ENCODE results near the gene SHC1. TPM values are rescaled to one million over a fixed set of nuclear protein-coding genes. Genes with fewer than 3 reads are reported as not detected.

Gene SHC1, protein sequence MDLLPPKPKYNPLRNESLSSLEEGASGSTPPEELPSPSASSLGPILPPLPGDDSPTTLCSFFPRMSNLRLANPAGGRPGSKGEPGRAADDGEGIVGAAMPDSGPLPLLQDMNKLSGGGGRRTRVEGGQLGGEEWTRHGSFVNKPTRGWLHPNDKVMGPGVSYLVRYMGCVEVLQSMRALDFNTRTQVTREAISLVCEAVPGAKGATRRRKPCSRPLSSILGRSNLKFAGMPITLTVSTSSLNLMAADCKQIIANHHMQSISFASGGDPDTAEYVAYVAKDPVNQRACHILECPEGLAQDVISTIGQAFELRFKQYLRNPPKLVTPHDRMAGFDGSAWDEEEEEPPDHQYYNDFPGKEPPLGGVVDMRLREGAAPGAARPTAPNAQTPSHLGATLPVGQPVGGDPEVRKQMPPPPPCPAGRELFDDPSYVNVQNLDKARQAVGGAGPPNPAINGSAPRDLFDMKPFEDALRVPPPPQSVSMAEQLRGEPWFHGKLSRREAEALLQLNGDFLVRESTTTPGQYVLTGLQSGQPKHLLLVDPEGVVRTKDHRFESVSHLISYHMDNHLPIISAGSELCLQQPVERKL
- 338 and 395 TPM in 2 replicates for polyA plus RNA-seq (2012; rRNA removed)
- polyA plus RNA-seq (2012; cell fraction: cytosol; rRNA removed): 199 and 274 TPM in 2 replicates
- polyA plus RNA-seq (2012; cell fraction: nucleus; rRNA removed): 1,066 and 1,388 TPM in 2 replicates

DNA sequence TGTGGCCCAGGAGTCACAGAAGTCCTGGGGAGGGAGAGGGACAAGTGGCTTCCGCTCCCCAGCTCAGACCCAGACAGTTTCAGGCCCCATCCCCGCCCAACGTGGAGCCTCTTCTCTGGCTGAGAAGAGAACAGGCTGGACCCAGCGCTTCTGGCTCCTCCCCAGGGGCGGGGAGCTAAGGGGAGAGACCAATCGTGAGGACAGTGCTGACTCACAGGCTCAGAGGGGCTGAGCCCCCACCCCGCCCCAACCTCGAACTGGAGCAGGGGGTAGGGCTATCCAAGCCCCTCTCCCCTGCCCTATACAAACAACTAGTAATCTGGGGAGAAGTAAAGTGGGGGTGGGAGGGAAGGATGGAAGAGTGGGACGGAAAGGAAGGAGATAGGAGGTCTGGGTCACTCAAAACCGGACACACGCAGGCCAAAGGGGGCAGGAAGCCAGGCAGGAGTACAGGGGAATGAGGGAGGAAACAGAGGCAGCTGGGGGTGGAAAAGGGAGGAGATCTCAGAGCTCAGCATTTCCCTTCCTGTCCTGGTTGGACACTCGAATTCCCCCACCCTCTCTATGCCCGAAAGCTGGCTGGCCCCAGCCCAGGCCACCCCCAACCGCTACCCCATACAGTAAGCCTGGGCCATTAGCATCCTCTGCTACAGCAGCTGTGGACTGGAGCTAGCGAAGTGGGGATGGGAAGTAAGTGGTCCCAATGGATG, at the start of gene SHC1:
SHC1 (minus strand) TSS at position 117 of the 710 bp plus-strand sequence. CDS start 221 bp downstream, outside the sequence.
- POLR2A ChIA-PET: interaction anchor here (0.5 to 3.7 kb wide), 15 partner anchors 9 to 197 kb away, joined by 3 to 25 read pairs (median 6); partner anchors contain the start of genes ADAM15, EFNA3, FLAD1 and LENEP
- Histone ChIP-seq H4K20me1 (ENCODE audit: insufficient read depth) (peaks cover 27% of the 10 kb centered on the region), H3K36me3 (replicated peaks in 1 of 2; ENCODE audit: control insufficient read depth in 1 of 2, insufficient read depth in 2 of 2, low read length in 1 of 2) (peaks cover 24 to 25% of the 10 kb centered on the region in 2 experiments), H2AFZ (ENCODE audit: low read depth) (no peak within 1 kb of the TSS), H3K79me2 (ENCODE audit: insufficient read depth) (peaks cover 70% of the 10 kb centered on the region), H3K9me3 (no peaks in the 10 kb centered on the region), H3K27ac (ENCODE audit: low read depth in 2 of 2, low read length in 1 of 2) (peak within 1 kb of the TSS; percentile 97 to 99), H3K4me3 (ENCODE audit: low read depth in 2 of 2, low read length in 1 of 2) (peak within 1 kb of the TSS; percentile 77 to 90), H3F3A (replicated peaks; ENCODE audit: insufficient read depth) (peaks cover 40% of the 10 kb centered on the region), H3K4me2 (peak within 1 kb of the TSS; percentile 98), H3K27me3 (ENCODE audit: insufficient read depth) (no peaks in the 10 kb centered on the region), H3K9ac (peak within 1 kb of the TSS; percentile 88), H3K9me2 (no peaks in the 10 kb centered on the region), H3K4me1 (ENCODE audit: control insufficient read depth in 1 of 2, insufficient read depth in 2 of 2, low read depth in 1 of 2, low read length in 1 of 2) (peaks cover 18 to 63% of the 10 kb centered on the region in 2 experiments)
- TF ChIP-seq RFX5 (IDR thresholded peaks at IDR 0.05; ENCODE audit: low read length): no peak
- TF ChIP-seq TAF1 (IDR thresholded peaks at IDR 0.05; ENCODE audit: borderline replicate concordance, low read depth, low read length): peak; percentile 95
- TF ChIP-seq SMC3 (IDR thresholded peaks at IDR 0.05; ENCODE audit: low read depth, low read length): no peak
- no peak for TF ChIP-seq ELF1 (IDR thresholded peaks at IDR 0.05)
- TF ChIP-seq, protein P1, sequence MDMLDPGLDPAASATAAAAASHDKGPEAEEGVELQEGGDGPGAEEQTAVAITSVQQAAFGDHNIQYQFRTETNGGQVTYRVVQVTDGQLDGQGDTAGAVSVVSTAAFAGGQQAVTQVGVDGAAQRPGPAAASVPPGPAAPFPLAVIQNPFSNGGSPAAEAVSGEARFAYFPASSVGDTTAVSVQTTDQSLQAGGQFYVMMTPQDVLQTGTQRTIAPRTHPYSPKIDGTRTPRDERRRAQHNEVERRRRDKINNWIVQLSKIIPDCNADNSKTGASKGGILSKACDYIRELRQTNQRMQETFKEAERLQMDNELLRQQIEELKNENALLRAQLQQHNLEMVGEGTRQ (IDR thresholded peaks at IDR 0.05; ENCODE audit: borderline replicate concordance, low read depth, low read length): no peak
- TF ChIP-seq GATA2 (CRISPR knock-in tag; IDR thresholded peaks at IDR 0.05): no peak
- TF ChIP-seq TCF12 (IDR thresholded peaks at IDR 0.05): no peak
- no peak for TF ChIP-seq EZH2phosphoT487 (IDR thresholded peaks at IDR 0.05; ENCODE audit: borderline replicate concordance, low read depth)
- no peak for TF ChIP-seq FOXJ3 (CRISPR knock-in tag; IDR thresholded peaks at IDR 0.05)
- TF ChIP-seq RCOR1 (IDR thresholded peaks at IDR 0.05; ENCODE audit: low read length): no peak
- peak; percentile 35; the same call in 1 of the 2 replicates for TF ChIP-seq JUND (IDR thresholded peaks at IDR 0.05)
- TF ChIP-seq, protein P2, sequence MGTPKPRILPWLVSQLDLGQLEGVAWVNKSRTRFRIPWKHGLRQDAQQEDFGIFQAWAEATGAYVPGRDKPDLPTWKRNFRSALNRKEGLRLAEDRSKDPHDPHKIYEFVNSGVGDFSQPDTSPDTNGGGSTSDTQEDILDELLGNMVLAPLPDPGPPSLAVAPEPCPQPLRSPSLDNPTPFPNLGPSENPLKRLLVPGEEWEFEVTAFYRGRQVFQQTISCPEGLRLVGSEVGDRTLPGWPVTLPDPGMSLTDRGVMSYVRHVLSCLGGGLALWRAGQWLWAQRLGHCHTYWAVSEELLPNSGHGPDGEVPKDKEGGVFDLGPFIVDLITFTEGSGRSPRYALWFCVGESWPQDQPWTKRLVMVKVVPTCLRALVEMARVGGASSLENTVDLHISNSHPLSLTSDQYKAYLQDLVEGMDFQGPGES (IDR thresholded peaks at IDR 0.05; ENCODE audit: low read depth, low read length): no peak
- TF ChIP-seq CHD2 (IDR thresholded peaks at IDR 0.05; ENCODE audit: low read length, partially characterized antibody): peak; percentile 71
- TF ChIP-seq, protein P3, sequence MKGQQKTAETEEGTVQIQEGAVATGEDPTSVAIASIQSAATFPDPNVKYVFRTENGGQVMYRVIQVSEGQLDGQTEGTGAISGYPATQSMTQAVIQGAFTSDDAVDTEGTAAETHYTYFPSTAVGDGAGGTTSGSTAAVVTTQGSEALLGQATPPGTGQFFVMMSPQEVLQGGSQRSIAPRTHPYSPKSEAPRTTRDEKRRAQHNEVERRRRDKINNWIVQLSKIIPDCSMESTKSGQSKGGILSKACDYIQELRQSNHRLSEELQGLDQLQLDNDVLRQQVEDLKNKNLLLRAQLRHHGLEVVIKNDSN (IDR thresholded peaks at IDR 0.05; ENCODE audit: borderline replicate concordance, low read depth): no peak
- peak; percentile 84 for TF ChIP-seq MXI1 (IDR thresholded peaks at IDR 0.05; ENCODE audit: low read depth, low read length)
- TF ChIP-seq, protein P4, sequence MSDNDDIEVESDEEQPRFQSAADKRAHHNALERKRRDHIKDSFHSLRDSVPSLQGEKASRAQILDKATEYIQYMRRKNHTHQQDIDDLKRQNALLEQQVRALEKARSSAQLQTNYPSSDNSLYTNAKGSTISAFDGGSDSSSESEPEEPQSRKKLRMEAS (IDR thresholded peaks at IDR 0.05; ENCODE audit: low read depth): peak; percentile 47
- TF ChIP-seq POLR2AphosphoS5 (IDR thresholded peaks at IDR 0.05; ENCODE audit: low read depth, low read length): peak; percentile 99
- TF ChIP-seq GABPA (IDR thresholded peaks at IDR 0.05; ENCODE audit: low read depth): peak; percentile 66
- TF ChIP-seq MEF2A (IDR thresholded peaks at IDR 0.05; ENCODE audit: borderline replicate concordance, low read depth): no peak
- no peak; the same call in 1 of the 2 replicates for TF ChIP-seq NFIC (IDR thresholded peaks at IDR 0.05; ENCODE audit: borderline replicate concordance)
- TF ChIP-seq FOSL2 (IDR thresholded peaks at IDR 0.05; ENCODE audit: borderline replicate concordance, low read depth): peak; percentile 64; the same call in 1 of the 2 replicates
- TF ChIP-seq RAD21 (IDR thresholded peaks at IDR 0.05; ENCODE audit: low read length): no peak
- peak; percentile 53; the same call in 1 of the 2 replicates for TF ChIP-seq SIN3A (IDR thresholded peaks at IDR 0.05; ENCODE audit: borderline replicate concordance, low read depth, low read length)
- WGBS (ENCODE audit: low lambda C conversion rate): 6% methylated on average over 13 of the region's 15 CpGs
- peak; percentile 90 for DNase-seq
- CTCF ChIA-PET: interaction anchor here (0.7 to 37.5 kb wide), 9 partner anchors 9 to 197 kb away, joined by 3 to 640 read pairs (median 7); partner anchors contain the start of genes FLAD1, LENEP, PYGO2 and ZBTB7B

All from SK-N-SH (cell line).